Liver (tissue), 9 donors: ENCODE data around the gene GFY. TPM values are rescaled to one million over a fixed set of nuclear protein-coding genes. Genes with fewer than 3 reads are reported as not detected.

Experiments used
- DNase-seq: peaks from one replicate; pipeline ENCODE4 v3.0.0-alpha.2; 2017; ENCODE audit warnings: low spot score
- H3K27ac ChIP-seq, 2 donors: one replicate each; pipeline ENCODE4 v1.7.0; 2013; ENCODE audit warnings: inconsistent platforms in 2 of 2, low read length in 2 of 2, control low read depth in 1 of 2, low read depth in 1 of 2, mild to moderate bottlenecking in 1 of 2
- H3K27me3 ChIP-seq, 4 donors: one replicate each; pipeline versions ENCODE4 v1.6.1 to v1.7.0; 2013; ENCODE audit warnings: low read length in 3 of 4, inconsistent platforms in 1 of 4, mild to moderate bottlenecking in 1 of 4, moderate library complexity in 1 of 4; ENCODE audit not compliant: control insufficient read depth in 4 of 4, insufficient read depth in 4 of 4
- H3K36me3 ChIP-seq, 4 donors: one replicate each; pipeline versions ENCODE4 v1.6.1 to v1.7.0; 2013; ENCODE audit warnings: low read length in 3 of 4, mild to moderate bottlenecking in 3 of 4, low read depth in 1 of 4, moderate library complexity in 1 of 4; ENCODE audit not compliant: control insufficient read depth in 4 of 4, insufficient read depth in 3 of 4
- H3K4me1 ChIP-seq, 4 donors: one replicate each; pipeline versions ENCODE4 v1.6.1 to v1.7.0; 2013; ENCODE audit warnings: low read length in 3 of 4, mild to moderate bottlenecking in 3 of 4, moderate library complexity in 1 of 4; ENCODE audit not compliant: control insufficient read depth in 4 of 4, insufficient read depth in 4 of 4
- H3K4me3 ChIP-seq, 3 donors: one replicate each; pipeline versions ENCODE4 v1.6.1 to v1.7.0; 2013; ENCODE audit warnings: low read length in 3 of 3, control low read depth in 1 of 3, low read depth in 1 of 3, mild to moderate bottlenecking in 1 of 3
- H3K9ac ChIP-seq, 2 donors: one replicate each; pipeline ENCODE4 v1.7.0; 2013; ENCODE audit warnings: low read length in 2 of 2, mild to moderate bottlenecking in 2 of 2, moderate library complexity in 2 of 2, control low read depth in 1 of 2, low read depth in 1 of 2
- H3K9me3 ChIP-seq, 4 donors: one replicate each; pipeline versions ENCODE4 v1.6.1 to v1.7.0; 2013; ENCODE audit warnings: low read length in 3 of 4; ENCODE audit not compliant: control insufficient read depth in 4 of 4
- ATF3 ChIP-seq: IDR thresholded peaks from 2 replicates; pipeline ENCODE4 v1.6.1; 2016; ENCODE audit warnings: antibody characterized with exemption
- CTCF ChIP-seq: fragments of 150-350 bp; IDR thresholded peaks from 2 replicates; pipeline ENCODE4 v1.5.1; 2017; ENCODE audit warnings: improper control_type of control experiment, low read depth, low read length; ENCODE audit not compliant: missing input control
- EGR1 ChIP-seq, 2 donors: IDR thresholded peaks; 2 replicates each; pipeline ENCODE4 v1.6.1; 2016 to 2018; ENCODE audit warnings: antibody characterized with exemption in 2 of 2, low read depth in 2 of 2
- FOXA1 ChIP-seq: IDR thresholded peaks from 2 replicates; pipeline ENCODE4 v1.6.1; 2016; ENCODE audit warnings: antibody characterized with exemption
- FOXA2 ChIP-seq: IDR thresholded peaks from 2 replicates; pipeline ENCODE4 v1.6.1; 2016; ENCODE audit warnings: antibody characterized with exemption
- GABPA ChIP-seq, 2 donors: IDR thresholded peaks in 1 of 2; conservative IDR thresholded peaks in 1 of 2; 2 replicates each; pipeline ENCODE4 v1.6.1; 2016; ENCODE audit warnings: antibody characterized with exemption in 2 of 2, mild to moderate bottlenecking in 1 of 2, moderate library complexity in 1 of 2
- HNF4A ChIP-seq, 2 donors: conservative IDR thresholded peaks; 2 replicates each; pipeline ENCODE4 v1.6.1; 2016; ENCODE audit warnings: antibody characterized with exemption in 2 of 2, mild to moderate bottlenecking in 2 of 2
- HNF4G ChIP-seq: IDR thresholded peaks from 2 replicates; pipeline ENCODE4 v1.6.1; 2016; ENCODE audit warnings: antibody characterized with exemption
- JUND ChIP-seq, 2 donors: IDR thresholded peaks; 2 replicates each; pipeline ENCODE4 v1.6.1; 2016; ENCODE audit warnings: antibody characterized with exemption in 2 of 2
- MAX ChIP-seq: IDR thresholded peaks from 2 replicates; pipeline ENCODE4 v1.6.1; 2016; ENCODE audit warnings: antibody characterized with exemption
- NR2F2 ChIP-seq: IDR thresholded peaks from 2 replicates; pipeline ENCODE4 v1.6.1; 2016; ENCODE audit warnings: antibody characterized with exemption
- RAD21 ChIP-seq, 2 donors: IDR thresholded peaks; 2 replicates each; pipeline ENCODE4 v1.6.1; 2016; ENCODE audit warnings: antibody characterized with exemption in 2 of 2, mild to moderate bottlenecking in 2 of 2
- REST ChIP-seq: IDR thresholded peaks from 2 replicates; pipeline ENCODE4 v1.6.1; 2016; ENCODE audit warnings: antibody characterized with exemption, mild to moderate bottlenecking
- RXRA ChIP-seq, 2 donors: IDR thresholded peaks; 2 replicates each; pipeline ENCODE4 v1.6.1; 2017 to 2018; ENCODE audit warnings: antibody characterized with exemption in 2 of 2, mild to moderate bottlenecking in 1 of 2
- SP1 ChIP-seq: IDR thresholded peaks from 2 replicates; pipeline ENCODE4 v1.6.1; 2018; ENCODE audit warnings: antibody characterized with exemption, mild to moderate bottlenecking
- TAF1 ChIP-seq: conservative IDR thresholded peaks from 2 replicates; pipeline ENCODE4 v1.6.1; 2016; ENCODE audit warnings: antibody characterized with exemption, mild to moderate bottlenecking
- YY1 ChIP-seq: IDR thresholded peaks from 2 replicates; pipeline ENCODE4 v1.6.1; 2016; ENCODE audit warnings: antibody characterized with exemption, mild to moderate bottlenecking
- ZBTB33 ChIP-seq: IDR thresholded peaks from 2 replicates; pipeline ENCODE4 v1.6.1; 2016; ENCODE audit warnings: antibody characterized with exemption
- WGBS: extraction: QIAGEN DNeasy Blood & Tissue Kit; methylation state at CpG from one replicate; pipeline ENCODE4 v1.1.7; 2013; 5-methylcytosine and 5-hydroxymethylcytosine counted together
- polyA plus RNA-seq, 2 donors: library from polyadenylated mRNA; stranded (reverse) in 1 of 2; unstranded in 1 of 2; fragments of 200-250 nt in 1 of 2; fragments of >200 nt in 1 of 2; fragmentation: Nextera tagmentation in 1 of 2; extraction: Ambion mirVana in 1 of 2; gene quantifications; one replicate each; pipeline versions ENCODE4 v1.2.1 to v1.2.3, GENCODE V29; 2013 to 2015
- total RNA-seq, 2 donors: library from RNA; depleted of rRNA; stranded (reverse); fragments of >200 nt; gene quantifications; one replicate each; pipeline ENCODE4 v1.2.3, GENCODE V29; 2014
- donor health status: healthy.
- donor health status: healthy.
- donor health status: healthy.
- donor health status: healthy.
- donor health status: healthy.

GFY gene
- total and polyA plus RNA-seq, 4 donors, result not detected

GRCh38 chr19:49390131-49390928, 34.9 kb upstream of the GFY start (continued):
- no peak for TF ChIP-seq REST

GRCh38 chr19:49390929-49391359, 34.2 kb upstream of the GFY start:
- H3K27ac ChIP-seq, result no peak overlapping the region
- H3K9ac ChIP-seq, result no peak overlapping the region
- H3K9me3 ChIP-seq, result no peaks in the 10 kb centered on the region
- H3K4me1 ChIP-seq, result no peaks in the 10 kb centered on the region
- no peaks in the 10 kb centered on the region for H3K36me3 ChIP-seq
- no peak overlapping the region for H3K4me3 ChIP-seq
- WGBS, result 61% methylated on average over 9 of the region's 9 CpGs
- TF ChIP-seq REST (no peak), NR2F2 (no peak), HNF4G (no peak), HNF4A (conservative IDR thresholded peaks at IDR 0.05) (no peak), GABPA (IDR thresholded peaks at IDR 0.05 in 1 of 2, conservative IDR thresholded peaks at IDR 0.05 in 1 of 2) (no peak), CTCF (no peak), FOXA2 (no peak), RXRA (IDR thresholded peaks at IDR 0.05) (no peak), JUND (IDR thresholded peaks at IDR 0.05) (no peak), FOXA1 (no peak), ZBTB33 (no peak), EGR1 (IDR thresholded peaks at IDR 0.05; ENCODE audit: low read depth in 2 of 2) (no peak), TAF1 (no peak), MAX (no peak), SP1 (no peak), RAD21 (IDR thresholded peaks at IDR 0.05) (no peak), ATF3 (no peak), YY1 (no peak)
- DNase-seq, result no peak
- peaks cover 0 to 2% (median 0%) of the 10 kb centered on the region in 4 donors for H3K27me3 ChIP-seq
